Ascending aorta (tissue), 2 donors: ENCODE data around the gene OVOL1. TPM values are rescaled to one million over a fixed set of nuclear protein-coding genes. Genes with fewer than 3 reads are reported as not detected.
A peak's percentile ranks its signal among the peaks of the same experiment; 100 is the strongest.

Experiments
- DNase-seq, 2 donors: peaks; one replicate each; pipeline ENCODE4 v3.0.0-alpha.2; 2019; ENCODE audit warnings: low spot score in 2 of 2
- H3K27ac ChIP-seq, 2 donors: fragments of 200-600 bp; sonication (generic); one replicate each; pipeline ENCODE4 v1.5.1; 2016 to 2017; ENCODE audit warnings: mild to moderate bottlenecking in 1 of 2
- H3K27me3 ChIP-seq: fragments of 200-600 bp; sonication (generic); one replicate; pipeline ENCODE4 v1.5.1; 2017
- H3K36me3 ChIP-seq, 2 donors: fragments of 200-600 bp; sonication (generic); one replicate each; pipeline ENCODE4 v1.5.1; 2016
- H3K4me1 ChIP-seq, 2 donors: fragments of 200-600 bp; sonication (generic); one replicate each; pipeline ENCODE4 v1.5.1; 2016 to 2017; ENCODE audit warnings: mild to moderate bottlenecking in 1 of 2
- H3K4me3 ChIP-seq, 2 donors: fragments of 200-600 bp; sonication (generic); one replicate each; pipeline ENCODE4 v1.5.1; 2016 to 2017; ENCODE audit warnings: mild to moderate bottlenecking in 1 of 2
- H3K9me3 ChIP-seq, 2 donors: fragments of 200-600 bp; sonication (generic); one replicate each; pipeline ENCODE4 v1.5.1; 2016
- CTCF ChIP-seq, 3 experiments: fragments of 200-600 bp in 2 of 3; fragments of 450-650 bp in 1 of 3; sonication (generic) in 2 of 3; IDR thresholded peaks; one replicate each; pipeline ENCODE4 v1.5.1; 2016 to 2019; ENCODE audit warnings: antibody characterized with exemption in 3 of 3, mild to moderate bottlenecking in 1 of 3, moderate library complexity in 1 of 3
- intact Hi-C: fragments of 100-400 bp; cut with DNase I; formaldehyde crosslinking; loops from one replicate; pipeline ENCODE4 v1.15.1; 2023
- total RNA-seq: library from RNA; depleted of rRNA; stranded (reverse); fragments of >200 nt; gene quantifications from one replicate; pipeline ENCODE4 v1.1.0, GENCODE V29; 2016

Gene OVOL1
- not detected for total RNA-seq

DNA sequence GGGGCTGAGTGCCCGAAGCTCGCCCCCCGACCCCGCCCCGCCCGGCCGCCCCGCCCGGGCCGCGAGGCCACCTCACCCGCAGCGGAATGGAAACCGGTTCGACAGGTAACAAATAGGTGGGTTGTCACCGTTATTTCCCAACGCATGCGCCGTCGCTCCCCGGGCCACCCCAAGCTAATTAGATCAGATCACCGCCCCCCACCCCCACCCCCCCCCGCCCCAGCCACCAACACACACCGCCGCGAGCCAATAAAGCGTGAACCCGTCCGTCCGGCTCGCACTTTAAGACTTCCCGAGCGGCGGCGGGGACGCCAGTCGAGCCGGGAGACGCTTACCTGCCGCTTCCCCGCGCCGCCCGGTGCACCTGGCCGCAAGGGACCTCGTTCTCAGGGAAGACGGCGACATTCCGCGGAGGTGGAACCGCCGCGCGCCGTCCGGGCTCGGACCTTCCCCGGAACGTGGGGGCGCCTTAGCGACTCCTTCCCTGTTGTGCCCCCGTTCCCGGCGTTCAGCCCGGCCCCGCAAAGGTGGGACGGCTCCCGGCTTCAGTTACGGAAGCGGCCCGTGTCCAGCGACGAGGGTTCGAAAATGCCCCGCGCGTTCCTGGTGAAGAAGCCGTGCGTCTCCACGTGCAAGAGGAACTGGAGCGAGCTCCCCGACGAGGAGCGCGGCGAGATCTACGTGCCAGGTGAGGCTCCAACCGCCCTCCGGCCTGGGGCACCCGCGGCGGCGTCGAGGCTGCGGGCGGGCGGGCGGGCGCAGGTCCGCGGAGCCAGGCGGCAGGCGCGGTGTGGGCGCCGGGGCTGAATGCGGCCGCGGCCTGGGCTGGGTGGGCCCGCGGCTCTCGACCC lies at the start of gene OVOL1:
TSS of gene OVOL1 (plus strand) at position 278 of the 851 bp plus-strand sequence. CDS start at position 589, 311 bp downstream.
- Histone ChIP-seq H3K4me3 (peak within 1 kb of the TSS; percentile 38 to 50), H3K9me3 (no peaks in the 10 kb centered on the region), H3K27ac (no peak within 1 kb of the TSS), H3K4me1 (peaks cover 4 to 13% of the 10 kb centered on the region in 2 donors), H3K36me3 (no peaks in the 10 kb centered on the region), H3K27me3 (peaks cover 23% of the 10 kb centered on the region)
- intact Hi-C loops, result no loop called here
- no peak for TF ChIP-seq CTCF (IDR thresholded peaks at IDR 0.05)
- no peak for DNase-seq

GRCh38 chr11:65739022-65739421 lies 47.8 kb upstream of the OVOL1 start:
- no peaks in the 10 kb centered on the region for H3K27me3 ChIP-seq
- no peak for TF ChIP-seq CTCF (IDR thresholded peaks at IDR 0.05)
- no peak overlapping the region for H3K4me3 ChIP-seq
- no peaks in the 10 kb centered on the region for H3K36me3 ChIP-seq
- no peaks in the 10 kb centered on the region for H3K9me3 ChIP-seq
- intact Hi-C loops, result no loop called here
- H3K27ac ChIP-seq, result no peak overlapping the region
- H3K4me1 ChIP-seq, result no peaks in the 10 kb centered on the region
- DNase-seq, result no peak

GRCh38 chr11:65741185-65741584 lies 45.7 kb upstream of the OVOL1 start:
- intact Hi-C loops, result no loop called here
- no peaks in the 10 kb centered on the region for H3K27me3 ChIP-seq
- H3K27ac ChIP-seq, result no peak overlapping the region
- no peaks in the 10 kb centered on the region for H3K9me3 ChIP-seq
- H3K4me1 ChIP-seq, result no peaks in the 10 kb centered on the region
- no peak for DNase-seq
- H3K36me3 ChIP-seq, result no peaks in the 10 kb centered on the region
- H3K4me3 ChIP-seq, result no peak overlapping the region
- TF ChIP-seq CTCF (IDR thresholded peaks at IDR 0.05), result no peak

DNA sequence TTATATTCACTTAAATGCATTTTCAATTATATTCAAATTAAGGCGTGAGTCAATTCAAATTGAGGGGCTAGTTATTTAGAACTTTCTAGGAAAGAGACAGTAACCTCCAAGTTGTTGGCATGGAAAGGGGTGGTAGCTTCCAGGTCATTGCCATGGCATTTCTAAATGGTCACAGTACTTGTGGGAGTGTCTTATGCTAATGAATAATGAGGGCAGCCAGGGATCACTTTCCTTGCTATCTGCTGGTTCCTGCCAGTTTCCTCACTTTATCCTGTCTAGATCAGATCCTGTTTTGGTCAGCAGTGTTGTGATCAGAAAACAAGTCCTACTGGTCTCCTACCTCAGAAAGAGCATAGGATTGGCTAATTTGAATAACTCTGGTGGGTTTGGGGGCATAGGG lies 44.5 kb upstream of the OVOL1 start:
- H3K27ac ChIP-seq, result no peak overlapping the region
- H3K27me3 ChIP-seq, result no peaks in the 10 kb centered on the region
- H3K4me1 ChIP-seq, result no peaks in the 10 kb centered on the region
- no peaks in the 10 kb centered on the region for H3K9me3 ChIP-seq
- TF ChIP-seq CTCF (IDR thresholded peaks at IDR 0.05), result no peak
- intact Hi-C loops, result no loop called here
- H3K36me3 ChIP-seq, result no peaks in the 10 kb centered on the region
- DNase-seq, result no peak
- no peak overlapping the region for H3K4me3 ChIP-seq

DNA sequence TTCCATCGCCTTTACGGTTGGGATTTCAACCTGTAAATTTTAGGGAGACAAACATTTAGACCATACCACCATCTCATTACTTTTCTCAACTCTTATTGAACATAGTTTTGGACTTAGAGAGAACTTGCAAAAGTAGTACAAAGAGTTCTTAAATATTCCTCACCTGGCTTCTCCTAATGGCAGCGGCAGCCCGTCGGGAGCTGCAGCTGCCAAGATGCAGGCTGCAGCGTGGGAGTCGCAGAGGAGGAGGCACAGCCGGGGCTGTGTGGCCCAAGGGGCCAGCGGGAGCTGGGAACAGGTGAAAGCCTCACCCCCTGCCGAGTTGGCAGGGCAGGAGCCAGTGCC lies 43.2 kb upstream of the OVOL1 start:
- Histone ChIP-seq H3K4me3 (no peak overlapping the region), H3K9me3 (no peaks in the 10 kb centered on the region), H3K27me3 (no peaks in the 10 kb centered on the region), H3K36me3 (no peaks in the 10 kb centered on the region), H3K4me1 (no peaks in the 10 kb centered on the region), H3K27ac (no peak overlapping the region)
- no peak for DNase-seq
- intact Hi-C loops, result no loop called here
- no peak for TF ChIP-seq CTCF (IDR thresholded peaks at IDR 0.05)
